Neuronal stem cell (in vitro differentiated cells): ENCODE results near the gene ACTL10.

Experiments
- DNase-seq: peaks from one replicate; pipeline ENCODE4 v3.0.0-alpha.2; 2013; ENCODE audit warnings: low spot score
- H2AFZ ChIP-seq: one replicate; pipeline ENCODE4 v1.6.1; 2013; ENCODE audit warnings: mild to moderate bottlenecking, low read length, inconsistent platforms
- H2AK5ac ChIP-seq: 2 replicates; pipeline ENCODE4 v1.6.1; 2013; ENCODE audit warnings: low read depth, mild to moderate bottlenecking, inconsistent platforms, low read length, moderate library complexity, mixed read lengths
- H2BK120ac ChIP-seq: 2 replicates; pipeline ENCODE4 v1.6.1; 2013; ENCODE audit warnings: low read depth, mild to moderate bottlenecking, inconsistent platforms, low read length, moderate library complexity, mixed read lengths
- H2BK12ac ChIP-seq: one replicate; pipeline ENCODE4 v1.6.1; 2013; ENCODE audit warnings: low read length, inconsistent platforms
- H2BK15ac ChIP-seq: 2 replicates; pipeline ENCODE4 v1.6.1; 2013; ENCODE audit warnings: mild to moderate bottlenecking, low read length, inconsistent platforms, mixed read lengths
- H2BK5ac ChIP-seq: one replicate; pipeline ENCODE4 v1.6.1; 2013; ENCODE audit warnings: inconsistent platforms, mild to moderate bottlenecking, low read length, moderate library complexity
- H3K14ac ChIP-seq: one replicate; pipeline ENCODE4 v1.6.1; 2013; ENCODE audit warnings: low read length, inconsistent platforms
- H3K18ac ChIP-seq: 2 replicates; pipeline ENCODE4 v1.6.1; 2013; ENCODE audit warnings: low read length, inconsistent platforms
- H3K23ac ChIP-seq: 2 replicates; pipeline ENCODE4 v1.6.1; 2013; ENCODE audit warnings: low read depth, mild to moderate bottlenecking, mixed read lengths, low read length, inconsistent platforms; ENCODE audit not compliant: poor library complexity
- H3K27ac ChIP-seq: replicated peaks from 3 replicates; pipeline ENCODE4 v1.5.1; 2013; ENCODE audit warnings: low read length, inconsistent platforms
- H3K27me3 ChIP-seq, 3 experiments: 2 replicates each; pipeline ENCODE4 v1.6.1; 2013; ENCODE audit warnings: low read length in 3 of 3, mild to moderate bottlenecking in 2 of 3, inconsistent platforms in 1 of 3, low read depth in 1 of 3, mixed read lengths in 1 of 3, moderate library complexity in 1 of 3; ENCODE audit not compliant: control insufficient read depth in 3 of 3, insufficient read depth in 3 of 3
- H3K36me3 ChIP-seq, 2 donors: replicated peaks in 1 of 2; 2 replicates each; pipeline ENCODE4 v1.6.1; 2013; ENCODE audit warnings: low read length in 2 of 2; ENCODE audit not compliant: control insufficient read depth in 2 of 2, insufficient read depth in 2 of 2
- H3K4ac ChIP-seq: 2 replicates; pipeline ENCODE4 v1.6.1; 2013; ENCODE audit warnings: inconsistent platforms, mild to moderate bottlenecking, low read length, moderate library complexity
- H3K4me1 ChIP-seq, 2 donors: 1 replicate in 1 of 2; 2 replicates in 1 of 2; pipeline ENCODE4 v1.6.1; 2013; ENCODE audit warnings: low read length in 2 of 2, low read depth in 1 of 2; ENCODE audit not compliant: control insufficient read depth in 2 of 2, insufficient read depth in 1 of 2
- H3K4me2 ChIP-seq: one replicate; pipeline ENCODE4 v1.6.1; 2013; ENCODE audit warnings: mild to moderate bottlenecking, low read length, inconsistent platforms; ENCODE audit not compliant: insufficient read depth, poor library complexity, severe bottlenecking
- H3K4me3 ChIP-seq, 2 donors: 2 replicates each; pipeline ENCODE4 v1.5.1; 2013; ENCODE audit warnings: low read length in 2 of 2, mild to moderate bottlenecking in 2 of 2, inconsistent platforms in 1 of 2, moderate library complexity in 1 of 2
- H3K79me1 ChIP-seq: one replicate; pipeline ENCODE4 v1.6.1; 2013; ENCODE audit warnings: low read depth, mild to moderate bottlenecking, inconsistent platforms, low read length, moderate library complexity
- H3K9ac ChIP-seq: one replicate; pipeline ENCODE4 v1.6.1; 2013; ENCODE audit warnings: mild to moderate bottlenecking, low read depth, low read length, inconsistent platforms; ENCODE audit not compliant: poor library complexity
- H3K9me3 ChIP-seq, 2 donors: replicated peaks in 1 of 2; 2 replicates each; pipeline versions ENCODE3 to v1.6.1; 2013; ENCODE audit warnings: low read length in 2 of 2, mild to moderate bottlenecking in 2 of 2, inconsistent platforms in 1 of 2, low read depth in 1 of 2, mixed read lengths in 1 of 2, moderate library complexity in 1 of 2; ENCODE audit not compliant: control insufficient read depth in 2 of 2, insufficient read depth in 1 of 2
- H4K8ac ChIP-seq: one replicate; pipeline ENCODE4 v1.6.1; 2013; ENCODE audit warnings: low read depth, mild to moderate bottlenecking, inconsistent platforms, low read length, moderate library complexity
- H4K91ac ChIP-seq: one replicate; pipeline ENCODE4 v1.6.1; 2013; ENCODE audit warnings: low read length, low read depth, mild to moderate bottlenecking, inconsistent platforms; ENCODE audit not compliant: poor library complexity
- WGBS, 2 donors: extraction: QIAGEN DNeasy Blood & Tissue Kit; methylation state at CpG; one replicate each; pipeline ENCODE4 v1.1.7; 2013; ENCODE audit warnings: missing lambda C conversion rate in 2 of 2, mixed read lengths in 1 of 2; ENCODE audit not compliant: insufficient read length in 2 of 2, insufficient replicate concordance in 1 of 2; ENCODE audit errors: extremely low coverage in 2 of 2; 5-methylcytosine and 5-hydroxymethylcytosine counted together

The ACTL10 gene

GRCh38 chr20:33687993-33688937 lies 21.5 kb downstream of the ACTL10 start:
- Histone ChIP-seq H3K18ac (no peak overlapping the region), H3K79me1 (peaks cover 2% of the 10 kb centered on the region), H2BK15ac (no peak overlapping the region), H3K36me3 (peaks cover 0 to 8% of the 10 kb centered on the region in 2 donors), H4K91ac (no peak overlapping the region), H2AFZ (no peak overlapping the region), H3K4ac (no peak overlapping the region), H3K4me2 (no peak overlapping the region), H3K27ac (no peak overlapping the region), H3K23ac (no peak overlapping the region), H2BK5ac (no peak overlapping the region), H2BK120ac (no peak overlapping the region), H4K8ac (no peak overlapping the region), H3K27me3 (peaks cover 0 to 12% (median 0%) of the 10 kb centered on the region in 3 experiments), H3K14ac (no peak overlapping the region), H3K4me1 (peaks cover 13 to 18% of the 10 kb centered on the region in 2 donors), H3K4me3 (no peak overlapping the region), H2AK5ac (no peak overlapping the region), H2BK12ac (no peak overlapping the region), H3K9ac (no peak overlapping the region), H3K9me3 (no peaks in the 10 kb centered on the region)
- WGBS, 2 donors, result no CpG with 5 or more reads among the region's 3 CpGs
- no peak for DNase-seq

- no peak overlapping the region for H3K9ac ChIP-seq
- no peak overlapping the region for H2AFZ ChIP-seq
- no peak overlapping the region for H2BK120ac ChIP-seq
- no peak overlapping the region for H2AK5ac ChIP-seq
- H4K8ac ChIP-seq, result no peak overlapping the region
- no peak overlapping the region for H3K4me3 ChIP-seq
- peaks cover 0 to 12% (median 0%) of the 10 kb centered on the region in 3 experiments for H3K27me3 ChIP-seq
- no peak overlapping the region for H3K14ac ChIP-seq
- H3K9me3 ChIP-seq, result no peaks in the 10 kb centered on the region
- peaks cover 19 to 25% of the 10 kb centered on the region in 2 donors for H3K4me1 ChIP-seq
- no peak for DNase-seq
- peaks cover 0 to 5% of the 10 kb centered on the region in 2 donors for H3K36me3 ChIP-seq
- peaks cover 2% of the 10 kb centered on the region for H3K79me1 ChIP-seq
- H3K18ac ChIP-seq, result no peak overlapping the region
- H3K23ac ChIP-seq, result no peak overlapping the region
- H2BK5ac ChIP-seq, result no peak overlapping the region
- no peak overlapping the region for H3K27ac ChIP-seq
- no peak overlapping the region for H2BK12ac ChIP-seq
- no CpG with 5 or more reads among the region's 3 CpGs for WGBS, 2 donors
- no peak overlapping the region for H3K4me2 ChIP-seq
- H4K91ac ChIP-seq, result no peak overlapping the region
- no peak overlapping the region for H2BK15ac ChIP-seq
- H3K4ac ChIP-seq, result no peak overlapping the region
Measured at GRCh38 chr20:33688938-33689424, 22.2 kb downstream of the ACTL10 start.

GRCh38 chr20:33689493-33689892 lies 22.8 kb downstream of the ACTL10 start:
- Histone ChIP-seq H3K4ac (no peak overlapping the region), H3K4me3 (no peak overlapping the region), H3K9me3 (no peaks in the 10 kb centered on the region), H3K27me3 (peaks cover 0 to 12% (median 0%) of the 10 kb centered on the region in 3 experiments), H3K9ac (no peak overlapping the region), H3K79me1 (no peaks in the 10 kb centered on the region), H3K14ac (no peak overlapping the region), H2BK120ac (no peak overlapping the region), H3K18ac (no peak overlapping the region), H2BK15ac (no peak overlapping the region), H3K23ac (no peak overlapping the region), H3K27ac (no peak overlapping the region), H2BK12ac (no peak overlapping the region), H4K8ac (no peak overlapping the region), H3K4me2 (no peak overlapping the region), H4K91ac (no peak overlapping the region), H3K36me3 (peaks cover 0 to 2% of the 10 kb centered on the region in 2 donors), H2AFZ (no peak overlapping the region), H3K4me1 (peaks cover 22 to 29% of the 10 kb centered on the region in 2 donors), H2BK5ac (no peak overlapping the region), H2AK5ac (no peak overlapping the region)
- no CpG with 5 or more reads among the region's 1 CpG for WGBS, 2 donors
- DNase-seq, result no peak

- Histone ChIP-seq H2BK15ac (no peak overlapping the region), H2BK12ac (no peak overlapping the region), H3K14ac (no peak overlapping the region), H3K23ac (no peak overlapping the region), H3K4me1 (peaks cover 21 to 26% of the 10 kb centered on the region in 2 donors), H3K27me3 (peaks cover 0 to 12% (median 0%) of the 10 kb centered on the region in 3 experiments), H3K36me3 (no peaks in the 10 kb centered on the region), H3K79me1 (no peaks in the 10 kb centered on the region), H3K4me2 (no peak overlapping the region), H3K18ac (no peak overlapping the region), H3K9me3 (no peaks in the 10 kb centered on the region), H2BK120ac (no peak overlapping the region), H3K9ac (no peak overlapping the region), H2AK5ac (no peak overlapping the region), H2AFZ (peak overlapping the region; percentile 27), H3K27ac (no peak overlapping the region), H3K4me3 (no peak overlapping the region), H2BK5ac (no peak overlapping the region), H4K91ac (no peak overlapping the region), H4K8ac (no peak overlapping the region), H3K4ac (no peak overlapping the region)
- no peak for DNase-seq
- no CpG with 5 or more reads among the region's 4 CpGs for WGBS, 2 donors
Measured at GRCh38 chr20:33689973-33690372, 23.2 kb downstream of the ACTL10 start.
